HG03108 (cell line): ENCODE measurements around the gene CPNE2.

ENCODE experiments used
- ATAC-seq: cut with Tn5 transposase; IDR thresholded peaks from one replicate; pipeline ENCODE4 v1.9.1; 2021; ENCODE audit warnings: moderate library complexity; ENCODE audit not compliant: unreplicated experiment

Gene CPNE2

GRCh38 chr16:57141822-57142631, 49.6 kb downstream of the CPNE2 start:
- ATAC-seq, result no peak

GRCh38 chr16:57143149-57143921, 51.0 kb downstream of the CPNE2 start:
- no peak for ATAC-seq

DNA sequence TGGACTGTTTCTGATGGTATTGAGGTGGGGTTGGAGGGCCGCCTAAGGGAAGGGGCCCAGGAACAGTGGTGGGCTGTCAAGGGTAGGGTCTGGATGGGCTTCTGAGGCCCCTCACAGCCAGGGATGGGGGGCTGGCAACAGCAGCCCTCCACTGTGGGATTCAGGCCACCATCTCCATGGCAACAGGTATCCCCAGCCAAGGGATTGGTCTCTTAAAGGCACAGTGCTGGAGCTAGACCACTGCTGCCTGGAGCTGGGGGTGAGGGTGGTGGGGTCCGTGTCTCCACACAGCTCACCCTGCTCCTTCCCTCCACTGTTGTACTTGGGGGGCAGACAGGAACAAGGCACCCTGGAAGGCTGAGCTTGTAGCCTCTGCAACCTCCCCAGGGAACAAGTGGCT, 51.6 kb downstream of the CPNE2 start:
- no peak for ATAC-seq

GRCh38 chr16:57145046-57146021, 53.0 kb downstream of the CPNE2 start:
- ATAC-seq, result no peak

- ATAC-seq, result no peak
These were observed 53.8 kb downstream of the CPNE2 start for GRCh38 chr16:57146040-57146647.

GRCh38 chr16:57146735-57147134, 54.4 kb downstream of the CPNE2 start:
- ATAC-seq, result no peak

DNA sequence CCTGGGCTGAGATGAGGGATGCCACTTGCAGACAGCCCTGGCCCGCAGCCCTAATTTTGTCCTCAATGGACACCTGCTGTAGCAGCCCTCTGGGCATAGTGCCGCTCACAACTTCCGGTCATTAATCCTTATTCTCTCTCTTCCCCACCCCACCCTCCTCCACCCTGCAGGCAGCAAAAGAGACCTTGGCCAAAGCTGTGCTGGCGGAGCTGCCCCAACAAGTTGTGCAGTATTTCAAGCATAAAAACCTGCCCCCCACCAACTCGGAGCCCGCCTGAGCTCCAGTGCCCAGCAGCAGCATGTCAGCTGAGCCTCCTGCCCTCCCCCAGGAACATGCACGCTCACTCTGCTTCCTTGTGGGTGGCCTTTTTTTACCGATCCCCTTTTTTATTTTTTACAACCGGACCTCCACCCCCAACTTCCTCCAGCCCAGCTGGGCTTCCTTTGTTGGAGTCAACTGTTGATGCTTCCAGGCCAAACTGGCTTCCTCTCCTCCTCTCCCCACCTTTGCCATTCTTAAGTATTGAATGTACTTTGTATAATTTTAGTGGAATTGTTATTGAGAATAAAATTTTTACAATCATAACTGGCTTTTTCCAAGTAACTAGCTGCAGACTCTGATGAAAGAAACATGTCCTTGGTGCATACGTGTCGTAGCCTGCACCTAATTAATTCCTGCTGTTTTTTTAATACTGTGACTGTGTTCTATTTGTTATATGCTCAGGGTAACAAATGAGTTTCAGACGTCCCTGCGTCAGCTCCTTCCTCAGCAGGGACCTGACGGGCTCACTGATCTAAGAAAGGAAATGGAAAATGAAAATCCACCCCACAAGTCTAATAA, 55.2 kb downstream of the CPNE2 start:
- ATAC-seq, result no peak

GRCh38 chr16:57148481-57148880, 56.1 kb downstream of the CPNE2 start:
- ATAC-seq, result no peak

- ATAC-seq, result no peak
These were observed 57.0 kb downstream of the CPNE2 start for GRCh38 chr16:57149391-57149790.

DNA sequence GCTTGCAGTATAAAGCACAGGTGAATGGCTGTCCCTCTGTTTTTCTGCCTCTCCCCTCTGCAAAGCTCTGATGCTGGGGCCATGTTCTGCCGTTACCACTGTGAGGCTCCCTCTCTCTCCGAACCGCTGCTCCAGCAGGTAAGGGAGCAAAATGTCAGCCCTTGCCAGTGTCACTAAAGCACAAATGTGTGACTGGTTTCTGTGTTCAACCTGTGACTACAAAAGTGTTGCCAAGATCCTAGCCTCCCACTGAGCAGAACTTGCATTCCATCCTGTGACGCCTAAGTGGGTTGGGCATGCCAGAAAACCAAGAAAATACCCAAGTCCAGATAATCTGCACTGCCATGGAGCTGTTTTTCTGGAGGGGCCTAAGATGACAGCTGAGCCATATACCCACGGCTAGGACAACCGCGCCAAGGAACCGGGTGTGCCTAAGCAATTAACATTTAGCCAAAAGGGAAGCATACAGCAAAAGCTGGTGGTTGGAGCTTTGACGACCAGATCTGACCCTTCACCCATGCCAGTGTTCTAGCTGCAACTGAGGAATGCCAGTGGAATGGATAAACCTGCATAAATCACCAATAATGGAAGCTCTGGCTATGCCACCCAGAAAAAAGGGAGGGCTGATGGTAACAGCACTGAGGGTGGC, 58.4 kb downstream of the CPNE2 start:
- ATAC-seq, result no peak

GRCh38 chr16:57151369-57151768, 59.0 kb downstream of the CPNE2 start:
- no peak for ATAC-seq

DNA sequence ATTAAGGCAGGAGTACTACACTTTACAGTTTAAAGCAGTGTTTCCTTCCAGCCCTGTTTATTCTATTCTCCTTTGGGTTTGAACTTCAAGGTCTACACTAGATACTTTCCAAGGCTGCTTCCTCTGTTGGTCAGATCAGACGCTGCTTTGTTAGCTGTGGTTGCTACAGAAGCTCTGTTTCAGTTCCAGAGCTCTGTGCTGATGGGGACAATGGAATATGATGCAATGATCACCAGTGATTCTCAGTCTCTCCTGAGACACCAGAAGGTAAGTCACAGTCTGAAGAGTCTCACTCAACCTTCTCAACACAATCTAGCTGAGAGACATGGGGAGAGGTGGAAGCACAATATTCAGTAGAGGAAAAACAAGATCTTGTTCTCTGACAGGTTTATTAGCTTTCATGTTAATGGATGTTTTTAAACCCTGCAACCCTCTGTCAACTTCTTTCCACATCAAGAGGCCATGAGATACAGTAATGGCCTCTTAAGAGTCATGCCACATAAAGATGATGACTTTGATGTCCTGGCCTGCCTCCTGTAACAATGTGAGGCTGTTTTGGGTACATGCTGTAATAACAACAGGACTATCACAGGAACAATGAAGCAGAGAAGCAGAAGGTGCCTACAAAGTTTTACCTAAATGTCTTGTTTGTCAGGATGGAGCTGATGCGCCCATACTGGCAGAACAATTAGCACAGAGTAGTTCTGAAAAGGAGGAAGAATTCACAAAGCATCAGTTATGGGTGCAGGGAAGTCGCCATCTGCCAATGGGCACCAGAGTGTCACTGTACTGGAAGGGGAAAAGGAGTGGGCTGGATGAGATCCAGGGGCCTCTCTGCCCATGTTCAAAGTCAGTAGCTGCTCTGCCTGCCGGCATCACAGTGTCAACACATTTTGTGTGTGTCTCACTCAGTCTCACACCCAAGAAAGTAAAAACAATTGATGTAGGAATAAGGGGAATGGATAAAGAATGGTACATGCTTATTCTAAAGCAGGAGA, 60.0 kb downstream of the CPNE2 start:
- no peak for ATAC-seq

DNA sequence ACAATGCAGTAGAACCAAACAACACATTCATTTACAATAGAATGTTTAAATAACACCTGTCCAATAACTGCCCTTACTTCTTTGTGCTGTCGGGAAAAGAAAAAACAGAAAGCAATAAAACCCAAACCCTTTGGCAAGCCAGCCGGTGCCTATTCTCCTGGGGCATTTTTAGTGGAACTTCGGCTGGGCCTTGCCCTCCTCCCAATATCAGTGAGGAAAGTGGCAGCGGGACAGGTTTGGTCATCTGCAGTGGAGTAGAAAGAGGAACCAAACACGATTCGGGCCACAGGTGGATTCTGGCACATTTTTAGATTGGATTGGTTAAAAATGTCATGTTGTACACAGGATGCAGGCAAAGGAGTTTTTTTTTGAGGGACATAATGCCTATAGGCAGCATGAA, 61.5 kb downstream of the CPNE2 start:
- ATAC-seq, result no peak

- no peak for ATAC-seq
These were observed 63.4 kb downstream of the CPNE2 start for GRCh38 chr16:57155702-57156350.

DNA sequence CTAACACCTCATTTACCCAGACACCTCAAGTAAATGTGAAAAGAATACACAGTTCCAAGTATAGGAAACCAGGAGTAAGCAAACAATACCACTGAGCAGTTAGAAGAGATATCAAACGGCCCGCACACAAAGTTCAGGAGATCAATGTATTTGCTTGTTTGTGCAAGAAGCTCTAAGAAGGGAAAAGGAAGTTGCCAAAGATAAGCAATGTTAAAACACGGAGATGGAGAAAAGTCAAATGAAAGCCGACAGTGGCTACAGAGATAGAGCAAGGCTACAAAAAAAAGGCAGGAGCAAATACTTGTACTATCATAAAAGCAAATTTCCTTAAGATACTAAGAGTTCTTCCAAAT, 63.9 kb downstream of the CPNE2 start:
- ATAC-seq, result no peak

DNA sequence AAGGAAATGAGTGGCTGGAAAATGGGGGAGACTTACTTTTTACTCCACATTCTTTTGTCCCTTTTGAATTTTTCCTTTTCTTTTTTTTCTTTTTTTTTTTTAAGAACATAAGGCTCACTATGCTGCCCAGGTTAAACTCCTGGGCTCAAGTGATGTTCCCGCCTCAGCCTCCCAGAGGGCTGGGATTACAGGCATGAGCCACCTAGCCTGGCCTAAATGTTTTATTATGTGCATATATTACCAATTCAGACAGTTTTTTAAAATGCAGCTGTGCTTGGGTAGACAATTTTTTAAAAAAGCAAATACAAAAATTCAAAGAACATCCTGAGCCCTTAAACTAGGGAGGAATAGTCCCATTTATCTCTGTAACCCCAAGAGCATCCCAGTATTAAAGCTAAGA, 65.2 kb downstream of the CPNE2 start:
- no peak for ATAC-seq

- no peak for ATAC-seq
These were observed 67.1 kb downstream of the CPNE2 start for GRCh38 chr16:57159447-57159846.

- ATAC-seq, result no peak
These were observed 71.5 kb downstream of the CPNE2 start for GRCh38 chr16:57163842-57164241.
